Chondrocyte (in vitro differentiated cells): ENCODE measurements around the gene MICALL2. TPM values are rescaled to one million over a fixed set of nuclear protein-coding genes. Genes with fewer than 3 reads are reported as not detected.

Experiments used
- DNase-seq: peaks from one replicate; pipeline ENCODE4 v3.0.0; 2021; ENCODE audit warnings: mixed read lengths, low spot score
- H3K27ac Mint-ChIP-seq: one replicate; pipeline ENCODE4 v1.8.0; 2021; ENCODE audit warnings: mild to moderate bottlenecking, moderate library complexity, mixed read lengths; ENCODE audit not compliant: unreplicated experiment
- H3K27me3 Mint-ChIP-seq: 2 replicates; pipeline ENCODE4 v1.8.0; 2021; ENCODE audit warnings: low read depth, mixed read lengths
- H3K36me3 Mint-ChIP-seq: 2 replicates; pipeline ENCODE4 v1.8.0; 2021; ENCODE audit warnings: low read depth, mixed read lengths
- H3K4me1 Mint-ChIP-seq: 2 replicates; pipeline ENCODE4 v1.8.0; 2021; ENCODE audit warnings: low read depth, mild to moderate bottlenecking, mixed read lengths
- H3K4me3 Mint-ChIP-seq: one replicate; pipeline ENCODE4 v1.8.0; 2021; ENCODE audit warnings: mild to moderate bottlenecking, moderate library complexity, mixed read lengths; ENCODE audit not compliant: unreplicated experiment
- H3K9me3 Mint-ChIP-seq: 2 replicates; pipeline ENCODE4 v1.8.0; 2021; ENCODE audit warnings: low read depth, mixed read lengths
- CTCF ChIP-seq: fragments of 200-600 bp; sonication (generic); IDR thresholded peaks from 2 replicates; pipeline ENCODE4 v1.5.0; 2021; ENCODE audit warnings: antibody characterized with exemption, mild to moderate bottlenecking, moderate library complexity
- total RNA-seq: library from RNA; stranded (reverse); gene quantifications from 3 replicates; pipeline ENCODE4 v1.2.1, GENCODE V29; 2021

The MICALL2 gene
- total RNA-seq, 1 donor from 2014 or later = 44.5 TPM

- Mint-ChIP-seq H3K36me3 (peaks cover 13% of the 10 kb centered on the region), H3K27me3 (no peaks in the 10 kb centered on the region), H3K4me1 (no peaks in the 10 kb centered on the region), H3K4me3 (no peak overlapping the region), H3K9me3 (no peaks in the 10 kb centered on the region), H3K27ac (no peak overlapping the region)
- TF ChIP-seq CTCF = no peak
- no peak for DNase-seq
These were observed 18.6 kb downstream of the MICALL2 start for GRCh38 chr7:1440620-1441019.

- Mint-ChIP-seq H3K27ac (no peak overlapping the region), H3K4me3 (no peak overlapping the region), H3K4me1 (no peaks in the 10 kb centered on the region)
These were observed 19.6 kb downstream of the MICALL2 start for GRCh38 chr7:1439373-1440363.

GRCh38 chr7:1438821-1439220, 20.4 kb downstream of the MICALL2 start:
- no peak for TF ChIP-seq CTCF
- Mint-ChIP-seq H3K27ac (no peak overlapping the region), H3K9me3 (no peaks in the 10 kb centered on the region), H3K4me1 (no peaks in the 10 kb centered on the region), H3K27me3 (no peaks in the 10 kb centered on the region), H3K4me3 (no peak overlapping the region), H3K36me3 (peaks cover 15% of the 10 kb centered on the region)
- DNase-seq = no peak

More at GRCh38 chr7:1439373-1440363, 19.6 kb downstream of the MICALL2 start:
- H3K36me3 Mint-ChIP-seq = peaks cover 15% of the 10 kb centered on the region
- H3K9me3 Mint-ChIP-seq = no peaks in the 10 kb centered on the region
- no peaks in the 10 kb centered on the region for H3K27me3 Mint-ChIP-seq
- peak; percentile 38 for TF ChIP-seq CTCF
- no peak for DNase-seq

GRCh38 chr7:1438208-1438607, 21.1 kb downstream of the MICALL2 start:
- Mint-ChIP-seq H3K4me3 (no peak overlapping the region), H3K27ac (no peak overlapping the region), H3K4me1 (no peaks in the 10 kb centered on the region), H3K36me3 (peaks cover 13% of the 10 kb centered on the region), H3K9me3 (no peaks in the 10 kb centered on the region), H3K27me3 (no peaks in the 10 kb centered on the region)
- no peak for DNase-seq
- no peak for TF ChIP-seq CTCF

GRCh38 chr7:1437155-1437880, 22.0 kb downstream of the MICALL2 start:
- no peak overlapping the region for H3K27ac Mint-ChIP-seq
- H3K27me3 Mint-ChIP-seq = peaks cover 1% of the 10 kb centered on the region
- H3K4me3 Mint-ChIP-seq = no peak overlapping the region
- H3K36me3 Mint-ChIP-seq = peaks cover 14% of the 10 kb centered on the region
- DNase-seq = no peak
- no peak for TF ChIP-seq CTCF
- peaks cover 5% of the 10 kb centered on the region for H3K4me1 Mint-ChIP-seq
- no peaks in the 10 kb centered on the region for H3K9me3 Mint-ChIP-seq
